IMR-90 (cell line): ENCODE results near the gene NALF2.

ENCODE experiments used
- CEBPB ChIP-seq: IDR thresholded peaks from 2 replicates; pipeline ENCODE4 v1.6.1; 2012; ENCODE audit warnings: low read depth, low read length, improper control_type of control experiment
- CTCF ChIP-seq: conservative IDR thresholded peaks from 2 replicates; pipeline ENCODE4 v1.5.1; 2012; ENCODE audit warnings: mild to moderate bottlenecking, low read depth, low read length, improper control_type of control experiment
- RAD21 ChIP-seq: IDR thresholded peaks from 2 replicates; pipeline ENCODE4 v1.6.1; 2012; ENCODE audit warnings: low read length, improper control_type of control experiment
- SMC3 ChIP-seq: fragments of 150-350 bp; IDR thresholded peaks from 2 replicates; pipeline ENCODE4 v1.6.1; 2016; ENCODE audit warnings: low read depth, mild to moderate bottlenecking, antibody characterized with exemption, low read length, moderate library complexity

GRCh38 chrX:69510137-69510715 lies 6.1 kb downstream of the NALF2 start:
- TF ChIP-seq CTCF (no peak), RAD21 (no peak), SMC3 (no peak), CEBPB (no peak)
